Stimulated activated CD4-positive, alpha-beta T cell treated with anti-CD3 and anti-CD28 coated beads, Interleukin-1b, Interleukin-23, amount 100 ng/mL, for 24 hours (primary cell): ENCODE results near the gene IKZF1.

ENCODE experiments used
- DNase-seq, 4 experiments: peaks; one replicate each; pipeline ENCODE4 v3.0.0-alpha.2; 2020; ENCODE audit warnings: low read depth in 4 of 4, low spot score in 1 of 4

The IKZF1 gene

GRCh38 chr7:50404392-50404791 is 99.9 kb downstream of the IKZF1 start:
- DNase-seq: no peak

- no peak for DNase-seq
Measured at GRCh38 chr7:50405221-50405620, 100.7 kb downstream of the IKZF1 start.

- DNase-seq: no peak
Measured at GRCh38 chr7:50406935-50407334, 102.4 kb downstream of the IKZF1 start.

- DNase-seq: no peak
Measured at GRCh38 chr7:50409856-50410745, 105.6 kb downstream of the IKZF1 start.

- DNase-seq: no peak
Measured at GRCh38 chr7:50411332-50411731, 106.8 kb downstream of the IKZF1 start.

GRCh38 chr7:50412973-50413372 is 108.5 kb downstream of the IKZF1 start:
- no peak for DNase-seq

GRCh38 chr7:50413561-50413960 is 109.0 kb downstream of the IKZF1 start:
- no peak for DNase-seq

- DNase-seq: no peak
Measured at GRCh38 chr7:50415844-50416364, 111.4 kb downstream of the IKZF1 start.

GRCh38 chr7:50416527-50417182 is 112.1 kb downstream of the IKZF1 start:
- no peak for DNase-seq

GRCh38 chr7:50418086-50418515 is 113.6 kb downstream of the IKZF1 start:
- peak in 3 of 4 experiments; percentile 43 to 59 (median 49) for DNase-seq

GRCh38 chr7:50418526-50419290 is 114.2 kb downstream of the IKZF1 start:
- no peak for DNase-seq

- DNase-seq: no peak
Measured at GRCh38 chr7:50421043-50421442, 116.5 kb downstream of the IKZF1 start.

GRCh38 chr7:50422858-50423257 is 118.3 kb downstream of the IKZF1 start:
- DNase-seq: no peak

GRCh38 chr7:50423860-50424259 is 119.3 kb downstream of the IKZF1 start:
- DNase-seq: no peak

GRCh38 chr7:50425318-50425717 is 120.8 kb downstream of the IKZF1 start:
- no peak for DNase-seq

GRCh38 chr7:50426280-50427045 is 121.9 kb downstream of the IKZF1 start:
- no peak for DNase-seq

- DNase-seq: no peak
Measured at GRCh38 chr7:50427518-50427917, 123.0 kb downstream of the IKZF1 start.

GRCh38 chr7:50428911-50429310 is 124.4 kb downstream of the IKZF1 start:
- no peak for DNase-seq

- no peak for DNase-seq
Measured at GRCh38 chr7:50431316-50431715, 126.8 kb downstream of the IKZF1 start.

GRCh38 chr7:50431722-50432305 is 127.3 kb downstream of the IKZF1 start:
- no peak for DNase-seq
